Measurements from ENCODE around the gene HACD1. TPM values are rescaled to one million over a fixed set of nuclear protein-coding genes. Genes with fewer than 3 reads are reported as not detected.

HACD1 gene
- polyA plus RNA-seq, 1 donor from 2014 or later, result 23.0 TPM

DNA sequence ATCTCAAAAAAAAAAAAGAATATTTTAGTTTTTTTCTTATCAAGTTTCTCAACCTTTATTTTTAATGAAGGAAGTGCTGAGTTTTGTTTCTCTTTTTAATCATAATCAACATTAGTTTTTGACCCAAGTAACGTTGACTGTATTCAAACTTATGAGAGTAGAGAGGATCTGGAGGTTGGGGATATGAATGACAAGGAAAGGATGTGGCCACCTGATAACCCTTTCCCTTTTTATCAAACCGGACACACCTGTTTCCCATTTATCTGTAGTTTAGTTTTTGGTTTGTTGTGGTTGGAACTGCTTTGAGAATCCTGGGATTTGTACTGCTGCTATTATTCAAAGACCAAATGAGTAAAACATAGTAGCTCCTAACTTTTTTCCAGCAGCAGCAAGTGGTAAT, 38.6 kb downstream of the HACD1 start:
- Histone ChIP-seq H3F3A (ENCODE audit: insufficient read depth, low read length, poor library complexity, severe bottlenecking) (no peaks in the 10 kb centered on the region), H3K9me3 (ENCODE audit: low read length) (no peaks in the 10 kb centered on the region), H3K27me3 (ENCODE audit: insufficient read depth, low read depth, low read length) (no peaks in the 10 kb centered on the region), H3K79me2 (replicated peaks; ENCODE audit: insufficient read depth, low read length) (no peaks in the 10 kb centered on the region), H3K9me2 (ENCODE audit: insufficient read depth, low read length) (no peaks in the 10 kb centered on the region), H3K36me3 (ENCODE audit: insufficient read depth, low read length) (no peaks in the 10 kb centered on the region), H3K27ac (ENCODE audit: low read length) (no peak overlapping the region), H3K9ac (ENCODE audit: low read length) (no peak overlapping the region), H2AFZ (ENCODE audit: low read depth, low read length) (no peak overlapping the region), H3K4me2 (ENCODE audit: low read length) (no peak overlapping the region), H3K4me3 (ENCODE audit: low read length) (no peak overlapping the region), H4K20me1 (ENCODE audit: insufficient read depth) (no peaks in the 10 kb centered on the region)
- TF ChIP-seq, protein P1, sequence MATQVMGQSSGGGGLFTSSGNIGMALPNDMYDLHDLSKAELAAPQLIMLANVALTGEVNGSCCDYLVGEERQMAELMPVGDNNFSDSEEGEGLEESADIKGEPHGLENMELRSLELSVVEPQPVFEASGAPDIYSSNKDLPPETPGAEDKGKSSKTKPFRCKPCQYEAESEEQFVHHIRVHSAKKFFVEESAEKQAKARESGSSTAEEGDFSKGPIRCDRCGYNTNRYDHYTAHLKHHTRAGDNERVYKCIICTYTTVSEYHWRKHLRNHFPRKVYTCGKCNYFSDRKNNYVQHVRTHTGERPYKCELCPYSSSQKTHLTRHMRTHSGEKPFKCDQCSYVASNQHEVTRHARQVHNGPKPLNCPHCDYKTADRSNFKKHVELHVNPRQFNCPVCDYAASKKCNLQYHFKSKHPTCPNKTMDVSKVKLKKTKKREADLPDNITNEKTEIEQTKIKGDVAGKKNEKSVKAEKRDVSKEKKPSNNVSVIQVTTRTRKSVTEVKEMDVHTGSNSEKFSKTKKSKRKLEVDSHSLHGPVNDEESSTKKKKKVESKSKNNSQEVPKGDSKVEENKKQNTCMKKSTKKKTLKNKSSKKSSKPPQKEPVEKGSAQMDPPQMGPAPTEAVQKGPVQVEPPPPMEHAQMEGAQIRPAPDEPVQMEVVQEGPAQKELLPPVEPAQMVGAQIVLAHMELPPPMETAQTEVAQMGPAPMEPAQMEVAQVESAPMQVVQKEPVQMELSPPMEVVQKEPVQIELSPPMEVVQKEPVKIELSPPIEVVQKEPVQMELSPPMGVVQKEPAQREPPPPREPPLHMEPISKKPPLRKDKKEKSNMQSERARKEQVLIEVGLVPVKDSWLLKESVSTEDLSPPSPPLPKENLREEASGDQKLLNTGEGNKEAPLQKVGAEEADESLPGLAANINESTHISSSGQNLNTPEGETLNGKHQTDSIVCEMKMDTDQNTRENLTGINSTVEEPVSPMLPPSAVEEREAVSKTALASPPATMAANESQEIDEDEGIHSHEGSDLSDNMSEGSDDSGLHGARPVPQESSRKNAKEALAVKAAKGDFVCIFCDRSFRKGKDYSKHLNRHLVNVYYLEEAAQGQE (IDR thresholded peaks at IDR 0.05; ENCODE audit: borderline replicate concordance), result no peak
- TF ChIP-seq EP300 (conservative IDR thresholded peaks at IDR 0.05; ENCODE audit: poor library complexity, severe bottlenecking), result no peak
- TF ChIP-seq TAF1 (IDR thresholded peaks at IDR 0.05; ENCODE audit: low read depth), result no peak
- TF ChIP-seq, protein P2, sequence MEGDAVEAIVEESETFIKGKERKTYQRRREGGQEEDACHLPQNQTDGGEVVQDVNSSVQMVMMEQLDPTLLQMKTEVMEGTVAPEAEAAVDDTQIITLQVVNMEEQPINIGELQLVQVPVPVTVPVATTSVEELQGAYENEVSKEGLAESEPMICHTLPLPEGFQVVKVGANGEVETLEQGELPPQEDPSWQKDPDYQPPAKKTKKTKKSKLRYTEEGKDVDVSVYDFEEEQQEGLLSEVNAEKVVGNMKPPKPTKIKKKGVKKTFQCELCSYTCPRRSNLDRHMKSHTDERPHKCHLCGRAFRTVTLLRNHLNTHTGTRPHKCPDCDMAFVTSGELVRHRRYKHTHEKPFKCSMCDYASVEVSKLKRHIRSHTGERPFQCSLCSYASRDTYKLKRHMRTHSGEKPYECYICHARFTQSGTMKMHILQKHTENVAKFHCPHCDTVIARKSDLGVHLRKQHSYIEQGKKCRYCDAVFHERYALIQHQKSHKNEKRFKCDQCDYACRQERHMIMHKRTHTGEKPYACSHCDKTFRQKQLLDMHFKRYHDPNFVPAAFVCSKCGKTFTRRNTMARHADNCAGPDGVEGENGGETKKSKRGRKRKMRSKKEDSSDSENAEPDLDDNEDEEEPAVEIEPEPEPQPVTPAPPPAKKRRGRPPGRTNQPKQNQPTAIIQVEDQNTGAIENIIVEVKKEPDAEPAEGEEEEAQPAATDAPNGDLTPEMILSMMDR (IDR thresholded peaks at IDR 0.05; ENCODE audit: poor library complexity, severe bottlenecking), result no peak
- TF ChIP-seq SMC3 (conservative IDR thresholded peaks at IDR 0.05; ENCODE audit: poor library complexity), result no peak
- TF ChIP-seq MXI1 (conservative IDR thresholded peaks at IDR 0.05; ENCODE audit: poor library complexity, severe bottlenecking), result no peak
- TF ChIP-seq POLR2AphosphoS5 (IDR thresholded peaks at IDR 0.05), result no peak
- no peak for TF ChIP-seq EZH2 (IDR thresholded peaks at IDR 0.05; ENCODE audit: borderline replicate concordance, insufficient read depth, low read length, poor library complexity, severe bottlenecking)
- TF ChIP-seq RAD21 (conservative IDR thresholded peaks at IDR 0.05), result no peak

DNA sequence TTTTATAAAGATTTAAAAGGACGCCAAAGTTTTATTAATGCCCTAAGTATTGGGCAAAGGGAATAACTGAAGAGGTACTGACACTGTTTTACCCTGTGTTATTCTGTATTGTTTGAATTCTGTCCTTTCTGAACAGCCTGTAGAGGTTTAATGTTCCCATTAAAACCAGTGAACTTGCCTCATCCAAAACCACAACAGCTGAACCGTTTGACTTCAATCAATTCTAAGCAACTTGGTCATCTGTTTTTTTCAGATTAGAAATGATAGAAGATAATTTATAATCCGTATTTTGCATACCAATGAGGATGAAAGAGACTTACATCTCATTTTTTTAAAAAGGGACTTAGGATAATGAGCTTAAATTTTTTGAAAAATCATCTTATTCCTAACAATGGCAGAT, 40.4 kb downstream of the HACD1 start:
- Histone ChIP-seq H3K9me3 (ENCODE audit: low read length) (no peaks in the 10 kb centered on the region), H3K9ac (ENCODE audit: low read length) (no peak overlapping the region), H3K36me3 (ENCODE audit: insufficient read depth, low read length) (no peaks in the 10 kb centered on the region), H3F3A (ENCODE audit: insufficient read depth, low read length, poor library complexity, severe bottlenecking) (no peaks in the 10 kb centered on the region), H3K4me3 (ENCODE audit: low read length) (no peak overlapping the region), H3K27me3 (ENCODE audit: insufficient read depth, low read depth, low read length) (no peaks in the 10 kb centered on the region), H3K9me2 (ENCODE audit: insufficient read depth, low read length) (no peaks in the 10 kb centered on the region), H2AFZ (ENCODE audit: low read depth, low read length) (no peak overlapping the region), H3K79me2 (replicated peaks; ENCODE audit: insufficient read depth, low read length) (no peaks in the 10 kb centered on the region), H3K27ac (ENCODE audit: low read length) (no peak overlapping the region), H4K20me1 (ENCODE audit: insufficient read depth) (no peaks in the 10 kb centered on the region), H3K4me2 (ENCODE audit: low read length) (no peak overlapping the region)
- TF ChIP-seq TAF1 (IDR thresholded peaks at IDR 0.05; ENCODE audit: low read depth) (no peak), EP300 (conservative IDR thresholded peaks at IDR 0.05; ENCODE audit: poor library complexity, severe bottlenecking) (no peak), EZH2 (IDR thresholded peaks at IDR 0.05; ENCODE audit: borderline replicate concordance, insufficient read depth, low read length, poor library complexity, severe bottlenecking) (no peak), MXI1 (conservative IDR thresholded peaks at IDR 0.05; ENCODE audit: poor library complexity, severe bottlenecking) (no peak), RAD21 (conservative IDR thresholded peaks at IDR 0.05) (no peak), POLR2AphosphoS5 (IDR thresholded peaks at IDR 0.05) (no peak), SMC3 (conservative IDR thresholded peaks at IDR 0.05; ENCODE audit: poor library complexity) (no peak)
- TF ChIP-seq, protein P1 (IDR thresholded peaks at IDR 0.05; ENCODE audit: borderline replicate concordance), result no peak
- TF ChIP-seq, protein P2 (IDR thresholded peaks at IDR 0.05; ENCODE audit: poor library complexity, severe bottlenecking), result no peak
